HepG2 (cell line): ENCODE results near the gene IL32. TPM values are rescaled to one million over a fixed set of nuclear protein-coding genes. Genes with fewer than 3 reads are reported as not detected.

Source experiments
- ATAC-seq: fragments of 200-7000 bp; cut with Tn5 transposase; 3 replicates; pipeline ENCODE4 v1.9.1; 2020; ENCODE audit warnings: mild to moderate bottlenecking, moderate library complexity
- BruUV-seq: library from RNA; stranded (reverse); fragments of 400-500 nt; replicated peaks from 2 replicates; lab custom pipeline; 2021; lab: Mats Ljungman, UMichigan
- CTCF ChIA-PET: fragments of 300-600 bp; formaldehyde crosslinking; extraction: SDS; loops from one replicate; lab custom pipeline; 2021; ENCODE audit warnings: low total read pairs, inconsistent platforms, low intra/inter-chr PET ratio; lab: Yijun Ruan, JAX
- POLR2A ChIA-PET: fragments of 350-600 bp; sonication (Branson Sonifier 250); formaldehyde crosslinking; loops from one replicate; lab custom pipeline; 2020; ENCODE audit warnings: antibody characterized with exemption, inconsistent platforms; lab: Yijun Ruan, JAX
- DNase-seq: peaks from one replicate; pipeline ENCODE4 v3.0.0-alpha.2; 2015; ENCODE audit warnings: low spot score
- FAIRE-seq: peaks from 3 replicates; lab custom pipeline; 2011; peaks lifted over from hg19 to GRCh38; lab: Jason Lieb, UNC
- H2AFZ ChIP-seq: one replicate; pipeline ENCODE4 v1.6.1; 2011; ENCODE audit warnings: low read length, inconsistent platforms
- H3K27ac ChIP-seq: fragments of 300-600 bp; 3 replicates; pipeline ENCODE4 v1.8.0; 2011; ENCODE audit warnings: mixed run types, mild to moderate bottlenecking, mixed read lengths, low read length, inconsistent platforms; ENCODE audit not compliant: insufficient read depth; ENCODE audit errors: extremely low read length
- H3K27me3 ChIP-seq, 2 experiments: fragments of 200-600 bp in 1 of 2; 2 replicates in 1 of 2; 3 replicates in 1 of 2; pipeline versions ENCODE4 v1.6.0 to v1.8.0; 2011; ENCODE audit warnings: low read length in 2 of 2, mild to moderate bottlenecking in 2 of 2, moderate library complexity in 2 of 2, inconsistent platforms in 1 of 2; ENCODE audit not compliant: insufficient read depth in 2 of 2, control insufficient read depth in 1 of 2
- H3K36me3 ChIP-seq, 2 experiments: fragments of 200-600 bp in 1 of 2; replicated peaks in 1 of 2; 2 replicates in 1 of 2; 3 replicates in 1 of 2; pipeline versions ENCODE4 v1.5.1 to v1.8.0; 2011; ENCODE audit warnings: low read length in 2 of 2, inconsistent platforms in 1 of 2; ENCODE audit not compliant: insufficient read depth in 2 of 2, control insufficient read depth in 1 of 2
- H3K4me1 ChIP-seq: 2 replicates; pipeline ENCODE4 v1.5.1; 2012; ENCODE audit warnings: low read length, inconsistent platforms; ENCODE audit not compliant: insufficient read depth
- H3K4me2 ChIP-seq: 2 replicates; pipeline ENCODE4 v1.6.0; 2011; ENCODE audit warnings: low read depth, low read length, inconsistent platforms
- H3K4me3 ChIP-seq, 3 experiments: fragments of 200-600 bp in 1 of 3; sonication (generic), shearing (Covaris generic) in 1 of 3; replicated peaks in 1 of 3; 2 replicates each; pipeline ENCODE4 v1.5.1; 2011 to 2016; ENCODE audit warnings: low read length in 3 of 3, inconsistent platforms in 2 of 3, low read depth in 2 of 3, mild to moderate bottlenecking in 2 of 3, control low read depth in 1 of 3, mixed read lengths in 1 of 3; ENCODE audit not compliant: insufficient read depth in 1 of 3
- H3K79me2 ChIP-seq: one replicate; pipeline ENCODE4 v1.6.1; 2011; ENCODE audit warnings: low read length, inconsistent platforms; ENCODE audit not compliant: insufficient read depth
- H3K9ac ChIP-seq: 2 replicates; pipeline ENCODE4 v1.6.0; 2011; ENCODE audit warnings: mild to moderate bottlenecking, low read depth, low read length, inconsistent platforms; ENCODE audit not compliant: insufficient read depth
- H3K9me3 ChIP-seq: 2 replicates; pipeline ENCODE4 v1.5.1; 2012; ENCODE audit warnings: mild to moderate bottlenecking, low read length
- H4K20me1 ChIP-seq: 2 replicates; pipeline ENCODE4 v1.6.0; 2011; ENCODE audit warnings: inconsistent platforms, mild to moderate bottlenecking, low read length, moderate library complexity; ENCODE audit not compliant: insufficient read depth
- AGO2 ChIP-seq: fragments of 200-400 bp; formaldehyde crosslinking; optimal IDR thresholded peaks from 2 replicates; pipeline ENCODE3; 2017; ENCODE audit warnings: mild to moderate bottlenecking, low read depth, low read length, moderate library complexity
- BRD4 ChIP-seq: sonication (generic); formaldehyde crosslinking; IDR thresholded peaks from 2 replicates; pipeline ENCODE4 v1.4.0; 2020; ENCODE audit warnings: missing genetic modification reagents
- POLR2G ChIP-seq: fragments of 200-400 bp; formaldehyde crosslinking; IDR thresholded peaks from 2 replicates; pipeline ENCODE4 v1.6.1; 2018; ENCODE audit warnings: mild to moderate bottlenecking, low read depth, low read length, moderate library complexity
- ZNF235 ChIP-seq: sonication (generic); formaldehyde crosslinking; IDR thresholded peaks from 2 replicates; pipeline ENCODE4 v1.8.1; 2023; ENCODE audit warnings: mild to moderate bottlenecking, missing genetic modification reagents, borderline replicate concordance
- ZNF263 ChIP-seq: sonication (generic); formaldehyde crosslinking; IDR thresholded peaks from 2 replicates; pipeline ENCODE4 v1.4.0; 2020; ENCODE audit warnings: missing genetic modification reagents
- WGBS: methylation state at CpG from one replicate; pipeline ENCODE4 v1.1.6; 2017; ENCODE audit warnings: low lambda C conversion rate; 5-methylcytosine and 5-hydroxymethylcytosine counted together
- in situ Hi-C: cut with HindIII; loops from 2 replicates; pipeline ENCODE4 v1.10.0; 2017; ENCODE audit warnings: low pct_unique_long_range_greater_than_20kb; ENCODE audit not compliant: extremely low pct_ligation_motif_present
- intact Hi-C: fragments of 100-400 bp; cut with micrococcal nuclease; formaldehyde crosslinking; loops from one replicate; pipeline ENCODE4 v1.10.0; 2022; ENCODE audit not compliant: unreplicated experiment
- polyA plus RNA-seq, 8 experiments: library from polyadenylated mRNA; depleted of rRNA in 3 of 8; stranded (reverse) in 7 of 8; unstranded in 1 of 8; fragments of >200 nt; fragmentation: Illumina TruSeq in 4 of 8; extraction: Trizol in 4 of 8; gene quantifications; 2 replicates each; pipeline versions ENCODE4 v1.2.1 to v1.2.3, GENCODE V29; 2011 to 2016; ENCODE audit warnings: low read depth in 4 of 8, missing spikeins in 1 of 8, mixed read lengths in 1 of 8; ENCODE audit not compliant: insufficient read depth in 1 of 8
- total RNA-seq, 5 experiments: library from RNA; depleted of rRNA; stranded (reverse); fragments of >200 nt; fragmentation: Illumina TruSeq; extraction: Trizol; gene quantifications; 2 replicates each; pipeline ENCODE4 v1.2.3, GENCODE V29; 2016; ENCODE audit warnings: low read depth in 1 of 5
- TF ChIP-seq, protein P1 (sequence below): sonication (generic); formaldehyde crosslinking; IDR thresholded peaks from 2 replicates; pipeline ENCODE4 v1.9.0; 2021; ENCODE audit warnings: missing genetic modification reagents, mild to moderate bottlenecking, borderline replicate concordance

IL32 gene
- total and polyA plus RNA-seq, 2 of the 13 experiments (the other 11 are each of a cell fraction or from before 2014, with no cell fraction given): 115 to 165 TPM

DNA sequence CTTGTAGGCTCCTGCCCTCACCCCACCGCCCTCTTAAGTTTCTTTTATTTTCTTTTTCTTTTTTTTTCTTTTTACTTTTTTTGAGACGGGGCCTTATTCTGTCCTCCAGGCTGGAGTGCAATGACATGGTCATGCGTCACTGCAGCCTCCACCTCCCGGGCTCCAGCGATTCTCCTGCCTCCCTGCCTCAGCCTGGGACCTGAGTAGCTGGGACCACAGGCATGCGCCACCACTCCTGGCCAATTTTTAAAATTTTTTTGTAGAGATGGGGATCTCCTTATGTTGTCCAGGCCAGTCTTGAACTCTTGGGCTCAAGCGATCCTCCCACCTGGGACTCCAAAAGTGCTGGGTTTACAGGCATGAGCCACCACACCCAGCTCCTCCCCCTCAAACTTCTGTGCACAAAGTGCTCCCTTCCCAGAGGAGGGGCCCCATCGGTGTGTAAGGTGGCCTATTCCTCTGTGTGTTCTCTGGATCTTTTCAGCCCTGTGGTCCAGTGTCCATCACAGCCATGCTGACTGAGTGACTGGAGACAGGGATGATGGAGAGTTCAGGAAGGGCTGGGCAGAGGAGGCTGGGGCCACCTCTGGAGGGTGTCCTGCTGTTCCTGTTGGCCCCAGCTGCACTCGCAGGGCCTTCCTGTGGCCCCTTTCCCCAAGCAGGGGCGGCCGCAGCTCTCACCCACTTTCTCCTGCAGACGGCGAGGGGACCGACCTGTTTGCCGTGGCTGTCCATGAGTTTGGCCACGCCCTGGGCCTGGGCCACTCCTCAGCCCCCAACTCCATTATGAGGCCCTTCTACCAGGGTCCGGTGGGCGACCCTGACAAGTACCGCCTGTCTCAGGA, 8.9 kb upstream of the IL32 start:
- Histone ChIP-seq H3K4me1 (peaks cover 14% of the 10 kb centered on the region), H4K20me1 (no peaks in the 10 kb centered on the region), H3K9ac (no peak overlapping the region), H3K27ac (no peak overlapping the region), H3K79me2 (no peaks in the 10 kb centered on the region), H3K9me3 (no peaks in the 10 kb centered on the region), H3K4me3 (no peak overlapping the region), H3K4me2 (no peak overlapping the region), H2AFZ (no peak overlapping the region), H3K36me3 (no peaks in the 10 kb centered on the region), H3K27me3 (peaks cover 0 to under 1% of the 10 kb centered on the region in 2 experiments; a peak in 1 of 5 replicates)
- no peak for FAIRE-seq
- 80% methylated on average over 14 of the region's 19 CpGs for WGBS
- CTCF ChIA-PET: no interaction called here
- in situ Hi-C loops (no loop called here), intact Hi-C loops (no loop called here)
- no peak for DNase-seq
- no peak for ATAC-seq
- POLR2A ChIA-PET: interaction anchor here (1.6 kb wide), 1 partner anchor 36 kb away, joined by 3 read pairs; the partner anchor contains the start of gene TNFRSF12A
- TF ChIP-seq ZNF263 (CRISPR knock-in tag) (0 out of 2 replicates have a peak, but pooled peaks have one; percentile 62), ZNF235 (CRISPR knock-in tag) (no peak), POLR2G (peak; percentile 8; the same call in 1 of the 2 replicates), AGO2 (peak; percentile 32), BRD4 (CRISPR knock-in tag) (no peak)
- TF ChIP-seq, protein P1, sequence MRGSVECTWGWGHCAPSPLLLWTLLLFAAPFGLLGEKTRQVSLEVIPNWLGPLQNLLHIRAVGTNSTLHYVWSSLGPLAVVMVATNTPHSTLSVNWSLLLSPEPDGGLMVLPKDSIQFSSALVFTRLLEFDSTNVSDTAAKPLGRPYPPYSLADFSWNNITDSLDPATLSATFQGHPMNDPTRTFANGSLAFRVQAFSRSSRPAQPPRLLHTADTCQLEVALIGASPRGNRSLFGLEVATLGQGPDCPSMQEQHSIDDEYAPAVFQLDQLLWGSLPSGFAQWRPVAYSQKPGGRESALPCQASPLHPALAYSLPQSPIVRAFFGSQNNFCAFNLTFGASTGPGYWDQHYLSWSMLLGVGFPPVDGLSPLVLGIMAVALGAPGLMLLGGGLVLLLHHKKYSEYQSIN (CRISPR knock-in tag): no peak
- no TSS peak for BruUV-seq
